K562 (cell line): ENCODE measurements around the gene TXN2. TPM values are rescaled to one million over a fixed set of nuclear protein-coding genes. Genes with fewer than 3 reads are reported as not detected.

Experiments
- C11orf30 ChIP-seq: fragments of 450-650 bp; IDR thresholded peaks from 2 replicates; pipeline ENCODE4 v1.6.1; 2016; ENCODE audit warnings: low read depth, mild to moderate bottlenecking
- CC2D1A ChIP-seq: fragments of 450-650 bp; IDR thresholded peaks from 2 replicates; pipeline ENCODE4 v1.6.1; 2017; ENCODE audit warnings: mild to moderate bottlenecking
- FOXK2 ChIP-seq, 2 experiments: fragments of 450-650 bp; IDR thresholded peaks in 1 of 2; conservative IDR thresholded peaks in 1 of 2; 2 replicates each; pipeline ENCODE4 v1.6.1; 2016; ENCODE audit warnings: low read depth in 2 of 2, mild to moderate bottlenecking in 1 of 2
- HNRNPL ChIP-seq: fragments of 200-400 bp; formaldehyde crosslinking; IDR thresholded peaks from 2 replicates; pipeline ENCODE4 v1.6.1; 2017; ENCODE audit warnings: low read depth, mild to moderate bottlenecking, low read length
- RFX7 ChIP-seq: fragments of 250-450 bp; sonication (Bioruptor Pico); IDR thresholded peaks from 2 replicates; pipeline ENCODE4 v1.5.1; 2021; ENCODE audit warnings: mild to moderate bottlenecking
- SREBF1 ChIP-seq: fragments of 150-350 bp; IDR thresholded peaks from 2 replicates; pipeline ENCODE4 v1.6.1; 2014; ENCODE audit warnings: antibody characterized with exemption, low read depth, low read length, borderline replicate concordance
- U2AF2 ChIP-seq: fragments of 200-400 bp; formaldehyde crosslinking; optimal IDR thresholded peaks from 2 replicates; pipeline ENCODE3; 2017; ENCODE audit warnings: low read depth, mild to moderate bottlenecking, low read length
- ZNF354B ChIP-seq: fragments of 250-450 bp; sonication (Bioruptor Pico); IDR thresholded peaks from 2 replicates; pipeline ENCODE4 v1.4.0; 2020
- polyA plus RNA-seq, 8 experiments: library from polyadenylated mRNA; depleted of rRNA in 4 of 8; stranded (reverse) in 5 of 8; unstranded in 3 of 8; fragments of >200 nt; fragmentation: Nextera tagmentation in 2 of 8; fragmentation: Illumina TruSeq in 1 of 8; extraction: Ambion mirVana in 2 of 8; extraction: Trizol in 1 of 8; gene quantifications; 2 replicates each; pipeline versions ENCODE4 v1.2.1 to v1.2.3, GENCODE V29; 2011 to 2014; ENCODE audit warnings: inconsistent platforms in 1 of 8, missing spikeins in 1 of 8
- total RNA-seq, 7 experiments: library from RNA; depleted of rRNA in 6 of 7; stranded (reverse); fragments of >200 nt in 6 of 7; fragmentation: Illumina TruSeq in 2 of 7; extraction: Trizol in 2 of 7; gene quantifications; 2 replicates each; pipeline versions ENCODE4 v1.2.1 to v1.2.3, GENCODE V29; 2011 to 2021; ENCODE audit warnings: low replicate concordance in 1 of 7
- TF ChIP-seq, protein P1 (sequence below): fragments of 450-650 bp; IDR thresholded peaks from 2 replicates; pipeline ENCODE4 v1.6.1; 2017; ENCODE audit warnings: antibody characterized with exemption, mild to moderate bottlenecking
- TF ChIP-seq, protein P2 (sequence below): fragments of 450-650 bp; IDR thresholded peaks from 2 replicates; pipeline ENCODE4 v1.6.1; 2017; ENCODE audit warnings: antibody characterized with exemption
- TF ChIP-seq, protein P3 (sequence below): fragments of 450-650 bp; formaldehyde crosslinking; IDR thresholded peaks from 2 replicates; pipeline ENCODE4 v1.4.0; 2020; ENCODE audit warnings: mild to moderate bottlenecking, mixed read lengths
- TF ChIP-seq, protein P4 (sequence below): fragments of 450-650 bp; formaldehyde crosslinking; IDR thresholded peaks from 2 replicates; pipeline ENCODE4 v1.4.0; 2020; ENCODE audit warnings: mild to moderate bottlenecking, moderate library complexity
- TF ChIP-seq, protein P5 (sequence below): fragments of 250-450 bp; sonication (Bioruptor Pico); IDR thresholded peaks from 2 replicates; pipeline ENCODE4 v1.5.0; 2022; ENCODE audit warnings: mild to moderate bottlenecking

TXN2 gene
- total and polyA plus RNA-seq, 9 of the 15 experiments (the other 6 are each of a cell fraction or from before 2014, with no cell fraction given): 48.5 to 399 (median 118) TPM

DNA sequence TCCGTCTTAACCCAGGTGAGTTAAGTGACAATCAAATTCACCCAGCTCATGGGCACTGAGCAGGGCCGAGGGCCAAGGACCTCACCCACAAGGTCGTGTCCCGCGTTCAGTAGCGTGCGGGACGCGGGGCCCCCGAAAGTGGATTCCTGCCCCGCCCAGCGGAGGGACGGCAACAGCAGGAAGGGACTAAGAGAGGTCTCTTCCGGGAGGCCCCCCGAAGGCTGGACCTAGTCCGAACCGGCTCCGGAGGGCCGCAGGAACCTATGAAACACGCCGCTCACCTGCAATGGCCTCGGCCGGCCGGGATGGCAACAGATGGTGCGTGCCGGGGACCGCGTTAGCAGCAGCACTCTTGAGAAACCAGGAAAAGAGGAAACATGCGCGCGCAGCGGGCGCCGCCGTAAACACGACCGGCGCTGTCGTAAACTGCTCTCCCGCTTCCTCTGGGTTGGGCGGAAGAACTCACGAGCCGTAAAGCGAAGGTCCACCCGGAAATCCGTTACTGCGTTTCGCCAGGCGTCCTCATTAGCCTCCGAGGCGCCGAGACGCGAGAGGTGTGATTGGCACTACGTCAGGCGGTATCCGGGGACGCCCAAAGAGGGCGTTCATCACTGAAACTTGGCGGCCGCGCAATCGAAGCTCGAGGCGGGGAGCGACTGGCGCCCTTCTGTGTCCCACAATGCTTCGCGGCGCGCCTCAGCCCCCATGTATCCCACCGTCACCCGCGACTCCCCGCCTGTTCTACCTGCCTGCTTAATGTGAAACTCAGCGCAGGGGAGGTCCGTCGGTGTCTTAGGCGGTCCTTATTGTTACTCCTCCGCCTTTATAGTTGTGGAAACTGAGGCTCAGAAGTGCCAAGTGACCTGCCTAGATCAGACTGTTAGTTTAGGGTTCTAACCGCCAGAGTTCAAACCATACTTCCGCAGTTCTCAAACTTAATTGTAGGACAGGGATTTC, 47.6 kb upstream of the TXN2 start, which contains the start of gene EIF3D (continued):
- TF ChIP-seq, protein P1, sequence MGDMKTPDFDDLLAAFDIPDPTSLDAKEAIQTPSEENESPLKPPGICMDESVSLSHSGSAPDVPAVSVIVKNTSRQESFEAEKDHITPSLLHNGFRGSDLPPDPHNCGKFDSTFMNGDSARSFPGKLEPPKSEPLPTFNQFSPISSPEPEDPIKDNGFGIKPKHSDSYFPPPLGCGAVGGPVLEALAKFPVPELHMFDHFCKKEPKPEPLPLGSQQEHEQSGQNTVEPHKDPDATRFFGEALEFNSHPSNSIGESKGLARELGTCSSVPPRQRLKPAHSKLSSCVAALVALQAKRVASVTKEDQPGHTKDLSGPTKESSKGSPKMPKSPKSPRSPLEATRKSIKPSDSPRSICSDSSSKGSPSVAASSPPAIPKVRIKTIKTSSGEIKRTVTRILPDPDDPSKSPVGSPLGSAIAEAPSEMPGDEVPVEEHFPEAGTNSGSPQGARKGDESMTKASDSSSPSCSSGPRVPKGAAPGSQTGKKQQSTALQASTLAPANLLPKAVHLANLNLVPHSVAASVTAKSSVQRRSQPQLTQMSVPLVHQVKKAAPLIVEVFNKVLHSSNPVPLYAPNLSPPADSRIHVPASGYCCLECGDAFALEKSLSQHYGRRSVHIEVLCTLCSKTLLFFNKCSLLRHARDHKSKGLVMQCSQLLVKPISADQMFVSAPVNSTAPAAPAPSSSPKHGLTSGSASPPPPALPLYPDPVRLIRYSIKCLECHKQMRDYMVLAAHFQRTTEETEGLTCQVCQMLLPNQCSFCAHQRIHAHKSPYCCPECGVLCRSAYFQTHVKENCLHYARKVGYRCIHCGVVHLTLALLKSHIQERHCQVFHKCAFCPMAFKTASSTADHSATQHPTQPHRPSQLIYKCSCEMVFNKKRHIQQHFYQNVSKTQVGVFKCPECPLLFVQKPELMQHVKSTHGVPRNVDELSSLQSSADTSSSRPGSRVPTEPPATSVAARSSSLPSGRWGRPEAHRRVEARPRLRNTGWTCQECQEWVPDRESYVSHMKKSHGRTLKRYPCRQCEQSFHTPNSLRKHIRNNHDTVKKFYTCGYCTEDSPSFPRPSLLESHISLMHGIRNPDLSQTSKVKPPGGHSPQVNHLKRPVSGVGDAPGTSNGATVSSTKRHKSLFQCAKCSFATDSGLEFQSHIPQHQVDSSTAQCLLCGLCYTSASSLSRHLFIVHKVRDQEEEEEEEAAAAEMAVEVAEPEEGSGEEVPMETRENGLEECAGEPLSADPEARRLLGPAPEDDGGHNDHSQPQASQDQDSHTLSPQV: no peak
- TF ChIP-seq, protein P2, sequence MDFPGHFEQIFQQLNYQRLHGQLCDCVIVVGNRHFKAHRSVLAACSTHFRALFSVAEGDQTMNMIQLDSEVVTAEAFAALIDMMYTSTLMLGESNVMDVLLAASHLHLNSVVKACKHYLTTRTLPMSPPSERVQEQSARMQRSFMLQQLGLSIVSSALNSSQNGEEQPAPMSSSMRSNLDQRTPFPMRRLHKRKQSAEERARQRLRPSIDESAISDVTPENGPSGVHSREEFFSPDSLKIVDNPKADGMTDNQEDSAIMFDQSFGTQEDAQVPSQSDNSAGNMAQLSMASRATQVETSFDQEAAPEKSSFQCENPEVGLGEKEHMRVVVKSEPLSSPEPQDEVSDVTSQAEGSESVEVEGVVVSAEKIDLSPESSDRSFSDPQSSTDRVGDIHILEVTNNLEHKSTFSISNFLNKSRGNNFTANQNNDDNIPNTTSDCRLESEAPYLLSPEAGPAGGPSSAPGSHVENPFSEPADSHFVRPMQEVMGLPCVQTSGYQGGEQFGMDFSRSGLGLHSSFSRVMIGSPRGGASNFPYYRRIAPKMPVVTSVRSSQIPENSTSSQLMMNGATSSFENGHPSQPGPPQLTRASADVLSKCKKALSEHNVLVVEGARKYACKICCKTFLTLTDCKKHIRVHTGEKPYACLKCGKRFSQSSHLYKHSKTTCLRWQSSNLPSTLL: no peak
- TF ChIP-seq SREBF1: no peak
- TF ChIP-seq, protein P3, sequence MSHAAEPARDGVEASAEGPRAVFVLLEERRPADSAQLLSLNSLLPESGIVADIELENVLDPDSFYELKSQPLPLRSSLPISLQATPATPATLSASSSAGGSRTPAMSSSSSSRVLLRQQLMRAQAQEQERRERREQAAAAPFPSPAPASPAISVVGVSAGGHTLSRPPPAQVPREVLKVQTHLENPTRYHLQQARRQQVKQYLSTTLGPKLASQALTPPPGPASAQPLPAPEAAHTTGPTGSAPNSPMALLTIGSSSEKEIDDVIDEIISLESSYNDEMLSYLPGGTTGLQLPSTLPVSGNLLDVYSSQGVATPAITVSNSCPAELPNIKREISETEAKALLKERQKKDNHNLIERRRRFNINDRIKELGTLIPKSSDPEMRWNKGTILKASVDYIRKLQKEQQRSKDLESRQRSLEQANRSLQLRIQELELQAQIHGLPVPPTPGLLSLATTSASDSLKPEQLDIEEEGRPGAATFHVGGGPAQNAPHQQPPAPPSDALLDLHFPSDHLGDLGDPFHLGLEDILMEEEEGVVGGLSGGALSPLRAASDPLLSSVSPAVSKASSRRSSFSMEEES (CRISPR knock-in tag): no peak
- TF ChIP-seq FOXK2 (conservative IDR thresholded peaks at IDR 0.05 in 1 of 2, IDR thresholded peaks at IDR 0.05 in 1 of 2; ENCODE audit: low read depth in 2 of 2): peak; percentile 94 to 96
- TF ChIP-seq, protein P4, sequence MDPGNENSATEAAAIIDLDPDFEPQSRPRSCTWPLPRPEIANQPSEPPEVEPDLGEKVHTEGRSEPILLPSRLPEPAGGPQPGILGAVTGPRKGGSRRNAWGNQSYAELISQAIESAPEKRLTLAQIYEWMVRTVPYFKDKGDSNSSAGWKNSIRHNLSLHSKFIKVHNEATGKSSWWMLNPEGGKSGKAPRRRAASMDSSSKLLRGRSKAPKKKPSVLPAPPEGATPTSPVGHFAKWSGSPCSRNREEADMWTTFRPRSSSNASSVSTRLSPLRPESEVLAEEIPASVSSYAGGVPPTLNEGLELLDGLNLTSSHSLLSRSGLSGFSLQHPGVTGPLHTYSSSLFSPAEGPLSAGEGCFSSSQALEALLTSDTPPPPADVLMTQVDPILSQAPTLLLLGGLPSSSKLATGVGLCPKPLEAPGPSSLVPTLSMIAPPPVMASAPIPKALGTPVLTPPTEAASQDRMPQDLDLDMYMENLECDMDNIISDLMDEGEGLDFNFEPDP: no peak
- no peak for TF ChIP-seq U2AF2
- TF ChIP-seq, protein P5, sequence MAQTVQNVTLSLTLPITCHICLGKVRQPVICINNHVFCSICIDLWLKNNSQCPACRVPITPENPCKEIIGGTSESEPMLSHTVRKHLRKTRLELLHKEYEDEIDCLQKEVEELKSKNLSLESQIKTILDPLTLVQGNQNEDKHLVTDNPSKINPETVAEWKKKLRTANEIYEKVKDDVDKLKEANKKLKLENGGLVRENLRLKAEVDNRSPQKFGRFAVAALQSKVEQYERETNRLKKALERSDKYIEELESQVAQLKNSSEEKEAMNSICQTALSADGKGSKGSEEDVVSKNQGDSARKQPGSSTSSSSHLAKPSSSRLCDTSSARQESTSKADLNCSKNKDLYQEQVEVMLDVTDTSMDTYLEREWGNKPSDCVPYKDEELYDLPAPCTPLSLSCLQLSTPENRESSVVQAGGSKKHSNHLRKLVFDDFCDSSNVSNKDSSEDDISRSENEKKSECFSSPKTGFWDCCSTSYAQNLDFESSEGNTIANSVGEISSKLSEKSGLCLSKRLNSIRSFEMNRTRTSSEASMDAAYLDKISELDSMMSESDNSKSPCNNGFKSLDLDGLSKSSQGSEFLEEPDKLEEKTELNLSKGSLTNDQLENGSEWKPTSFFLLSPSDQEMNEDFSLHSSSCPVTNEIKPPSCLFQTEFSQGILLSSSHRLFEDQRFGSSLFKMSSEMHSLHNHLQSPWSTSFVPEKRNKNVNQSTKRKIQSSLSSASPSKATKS (CRISPR knock-in tag): no peak
- TF ChIP-seq C11orf30: peak; percentile 57
- TF ChIP-seq CC2D1A: no peak
- no peak for TF ChIP-seq RFX7 (CRISPR knock-in tag)
- no peak for TF ChIP-seq ZNF354B (CRISPR knock-in tag)
- TF ChIP-seq HNRNPL: no peak
